Retinal pigment epithelial cell (primary cell): ENCODE data around the gene MRPS7.
A peak's percentile ranks its signal among the peaks of the same experiment; 100 is the strongest.
"Not testable (repeated sequence)": the region's sequence is repeated elsewhere in the genome, so short reads cannot be mapped to it uniquely, and the experiment has no call there.

Experiments
- DNase-seq: peaks from one replicate; pipeline ENCODE4 v3.0.0-alpha.2; 2010; ENCODE audit warnings: low read depth
- H3K4me3 ChIP-seq: 2 replicates; pipeline ENCODE4 v1.5.1; 2011; ENCODE audit warnings: mild to moderate bottlenecking, low read length, control low read depth, moderate library complexity
- CTCF ChIP-seq: conservative IDR thresholded peaks from 2 replicates; pipeline ENCODE4 v1.5.1; 2011; ENCODE audit warnings: low read depth, low read length, control low read depth, inconsistent platforms

The MRPS7 gene

GRCh38 chr17:75289115-75289831 lies 27.6 kb downstream of the MRPS7 start, which contains the start of gene SLC25A19:
TSS of gene SLC25A19 (minus strand) at chr17:75289433. CDS start at chr17:75286764, 2,669 bp downstream.
- DNase-seq = peak; percentile 97
- H3K4me3 ChIP-seq = peak within 1 kb of the TSS; percentile 90
- TF ChIP-seq CTCF = peak; percentile 9

GRCh38 chr17:75289832-75290337 lies 28.2 kb downstream of the MRPS7 start:
- peak; percentile 23 for TF ChIP-seq CTCF
- peak overlapping the region; percentile 90 for H3K4me3 ChIP-seq
- no peak for DNase-seq

- not testable (repeated sequence) for DNase-seq, H3K4me3 ChIP-seq
These were observed 31.2 kb downstream of the MRPS7 start for GRCh38 chr17:75292810-75293448.

- H3K4me3 ChIP-seq = no peak overlapping the region
- DNase-seq = no peak
- TF ChIP-seq CTCF = no peak
These were observed 33.8 kb downstream of the MRPS7 start for GRCh38 chr17:75295201-75296158.

- DNase-seq = no peak
- no peak for TF ChIP-seq CTCF
- no peak overlapping the region for H3K4me3 ChIP-seq
These were observed 38.6 kb downstream of the MRPS7 start for GRCh38 chr17:75300280-75300679.

GRCh38 chr17:75301049-75301448 lies 39.4 kb downstream of the MRPS7 start:
- no peak for TF ChIP-seq CTCF
- no peak for DNase-seq
- no peak overlapping the region for H3K4me3 ChIP-seq
